RWPE1 (cell line): ENCODE measurements around the gene PLD4.

Experiments used
- CTCF ChIA-PET: fragments of 350-600 bp; sonication (Branson Sonifier 250); formaldehyde crosslinking; extraction: SDS; loops from one replicate; lab custom pipeline; 2021; lab: Yijun Ruan, JAX
- POLR2A ChIA-PET: fragments of 400-600 bp; formaldehyde crosslinking; extraction: SDS; loops from one replicate; lab custom pipeline; 2020; ENCODE audit warnings: antibody characterized with exemption; ENCODE audit not compliant: low non-redundant PET; lab: Yijun Ruan, JAX
- DNase-seq: peaks from one replicate; pipeline ENCODE4 v3.0.0; 2012; ENCODE audit warnings: low spot score
- H3K27ac ChIP-seq: fragments of 450-650 bp; 2 replicates; pipeline ENCODE4 v1.5.1; 2017
- CTCF ChIP-seq: fragments of 450-650 bp; conservative IDR thresholded peaks from 2 replicates; pipeline ENCODE4 v1.5.1; 2017; ENCODE audit warnings: low read depth, mild to moderate bottlenecking

The PLD4 gene

DNA sequence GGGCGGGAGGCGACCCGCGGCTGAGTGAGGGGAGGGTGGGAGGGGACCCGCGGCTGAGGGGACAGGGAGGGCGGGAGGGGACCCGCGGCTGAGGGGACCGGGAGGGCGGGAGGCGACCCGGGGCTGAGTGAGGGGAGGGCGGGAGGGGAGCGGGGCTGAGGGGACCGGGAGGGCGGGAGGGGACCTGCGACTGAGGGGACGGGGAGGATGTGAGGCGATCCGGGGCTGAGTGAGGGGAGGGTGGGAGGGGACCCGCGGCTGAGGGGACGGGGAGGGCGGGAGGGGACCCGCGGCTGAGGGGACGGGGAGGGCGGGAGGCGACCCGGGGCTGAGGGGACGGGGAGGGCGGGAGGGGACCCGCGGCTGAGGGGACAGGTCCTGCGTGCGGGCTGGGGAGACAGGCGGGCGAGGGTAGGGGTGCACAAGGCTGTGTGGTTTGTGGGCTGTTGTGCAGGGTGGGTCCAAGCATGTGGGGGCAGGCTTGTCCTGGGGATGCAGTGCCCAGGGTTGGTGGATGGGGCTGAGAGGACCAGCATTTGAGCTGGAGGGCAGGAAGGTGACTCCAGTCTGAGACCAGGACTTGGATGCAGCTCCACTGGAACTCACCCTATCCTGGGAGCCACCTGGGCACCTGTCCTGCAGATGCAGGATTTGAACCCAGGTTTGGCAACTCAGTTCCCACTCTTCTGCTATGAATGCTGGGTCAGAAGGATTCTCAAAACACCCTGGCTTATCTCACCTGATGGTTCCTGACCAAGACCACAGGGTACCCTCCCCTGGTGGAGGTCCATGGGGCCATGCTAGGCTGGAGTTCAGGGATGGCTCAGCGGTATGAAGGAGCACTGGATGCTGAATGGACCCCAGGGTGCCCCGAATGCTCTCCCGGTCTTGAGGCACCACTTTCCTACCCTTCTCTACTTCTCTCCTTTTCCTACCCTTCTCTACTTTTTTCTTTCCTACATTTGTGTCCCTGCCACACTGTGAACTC, 9.4 kb downstream of the PLD4 start:
- ChIA-PET POLR2A (interaction anchor here (0.6 kb wide), 1 partner anchor 36 kb away, joined by 3 read pairs; no protein-coding TSS in a partner anchor), CTCF (interaction anchor here (0.6 to 0.8 kb wide), 3 partner anchors 39 to 1130 kb away, joined by 3 to 4 read pairs (median 3); no protein-coding TSS in a partner anchor)
- TF ChIP-seq CTCF = no peak
- DNase-seq = no peak
- H3K27ac ChIP-seq = peak overlapping the region; percentile 70

GRCh38 chr14:104935026-104935650, 10.5 kb downstream of the PLD4 start:
- CTCF ChIA-PET = interaction anchor here (0.6 to 0.8 kb wide), 2 partner anchors 37 to 1129 kb away, joined by 3 to 4 read pairs; no protein-coding TSS in a partner anchor
- POLR2A ChIA-PET = no interaction called here
- no peak for DNase-seq
- peak overlapping the region; percentile 70 for H3K27ac ChIP-seq
- no peak for TF ChIP-seq CTCF

DNA sequence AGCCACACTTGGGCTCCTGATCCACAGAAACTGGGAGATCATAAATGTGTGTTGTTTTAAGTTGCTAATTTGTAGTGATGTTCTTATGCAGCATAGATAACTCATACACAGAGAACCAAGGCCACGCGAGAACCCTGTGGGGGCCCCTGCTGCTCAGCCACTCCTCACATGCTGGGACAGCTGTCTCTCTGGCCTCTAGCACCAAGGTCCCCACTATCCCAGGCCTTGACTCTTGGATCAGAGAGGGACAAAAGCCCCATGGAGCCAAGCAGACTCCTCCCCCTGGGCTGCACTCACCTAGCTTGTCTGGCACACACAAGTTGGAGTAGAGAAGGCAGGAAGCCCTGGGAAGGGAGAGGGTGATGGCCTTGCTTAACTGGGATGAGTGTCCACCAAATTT, 11.3 kb downstream of the PLD4 start:
- POLR2A ChIA-PET = no interaction called here
- no peak for TF ChIP-seq CTCF
- H3K27ac ChIP-seq = peak overlapping the region; percentile 70
- CTCF ChIA-PET = no interaction called here
- peak; percentile 13 for DNase-seq

GRCh38 chr14:104936361-104937155, 11.9 kb downstream of the PLD4 start:
- ChIA-PET CTCF (no interaction called here), POLR2A (interaction anchor here (0.6 kb wide), 1 partner anchor 61 kb away, joined by 4 read pairs; no protein-coding TSS in a partner anchor)
- no peak for DNase-seq
- no peak for TF ChIP-seq CTCF
- H3K27ac ChIP-seq = peak overlapping the region; percentile 70

DNA sequence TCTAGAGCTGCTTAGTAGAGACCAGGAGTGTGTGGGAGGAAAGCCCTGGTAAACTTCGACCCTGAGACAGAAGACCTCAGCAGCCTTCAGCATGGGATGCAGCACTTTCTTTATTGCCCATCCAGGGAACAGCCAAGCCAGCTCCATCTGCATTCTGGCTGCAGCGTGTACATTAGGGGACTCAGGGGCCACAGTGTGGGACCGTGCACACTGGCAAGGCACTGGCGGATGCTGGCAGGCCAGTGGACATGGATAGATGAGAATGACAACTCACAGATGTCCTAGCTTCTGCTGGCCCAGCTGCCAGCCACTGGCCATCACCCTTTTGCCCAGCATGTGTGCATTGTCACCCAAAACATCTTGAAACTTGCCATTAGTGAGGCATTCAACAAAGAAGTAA, 12.5 kb downstream of the PLD4 start:
- ChIA-PET POLR2A (interaction anchor here (0.6 to 0.7 kb wide), 4 partner anchors 44 to 696 kb away, joined by 3 to 4 read pairs (median 3); no protein-coding TSS in a partner anchor), CTCF (interaction anchor here (0.6 kb wide), 1 partner anchor 289 kb away, joined by 6 read pairs; no protein-coding TSS in a partner anchor)
- no peak for DNase-seq
- H3K27ac ChIP-seq = peak overlapping the region; percentile 70
- no peak for TF ChIP-seq CTCF
